SK-N-SH (cell line): ENCODE data around the gene RAB7A. TPM values are rescaled to one million over a fixed set of nuclear protein-coding genes. Genes with fewer than 3 reads are reported as not detected.

Experiments used
- CTCF ChIA-PET: fragments of 300-600, 350-600 bp; formaldehyde crosslinking; extraction: SDS; loops from one replicate; lab custom pipeline; 2021; lab: Yijun Ruan, JAX
- POLR2A ChIA-PET: fragments of 350-600 bp; sonication (Branson Sonifier 250); formaldehyde crosslinking; extraction: SDS; loops from one replicate; lab custom pipeline; 2020; ENCODE audit warnings: antibody characterized with exemption, inconsistent platforms; lab: Yijun Ruan, JAX
- DNase-seq: peaks from one replicate; pipeline ENCODE4 v3.0.0; 2012
- H2AFZ ChIP-seq: fragments of 200-600 bp; sonication (generic); 2 replicates; pipeline ENCODE4 v1.8.1; 2016; ENCODE audit warnings: antibody characterized with exemption, mild to moderate bottlenecking, low read depth
- H3F3A ChIP-seq: fragments of 200-600 bp; sonication (generic); replicated peaks from 2 replicates; pipeline ENCODE3; 2016; ENCODE audit warnings: antibody characterized with exemption, mild to moderate bottlenecking; ENCODE audit not compliant: insufficient read depth
- H3K27ac ChIP-seq, 2 experiments: fragments of 200-500 bp in 1 of 2; fragments of 200-600 bp in 1 of 2; sonication (Bioruptor generic) in 1 of 2; sonication (generic), shearing (Covaris generic) in 1 of 2; 2 replicates each; pipeline versions ENCODE4 v1.5.1 to v1.6.1; 2014 to 2016; ENCODE audit warnings: low read depth in 2 of 2, inconsistent platforms in 1 of 2, low read length in 1 of 2, mild to moderate bottlenecking in 1 of 2, mixed read lengths in 1 of 2
- H3K27me3 ChIP-seq: fragments of 200-600 bp; sonication (generic), shearing (Covaris generic); 2 replicates; pipeline ENCODE4 v1.6.1; 2016; ENCODE audit warnings: mixed run types; ENCODE audit not compliant: insufficient read depth
- H3K36me3 ChIP-seq, 2 experiments: fragments of 200-500 bp in 1 of 2; fragments of 200-600 bp in 1 of 2; sonication (Bioruptor generic) in 1 of 2; sonication (generic) in 1 of 2; replicated peaks in 1 of 2; 2 replicates each; pipeline versions ENCODE3 to v1.5.1; 2014 to 2016; ENCODE audit warnings: low read length in 1 of 2, mild to moderate bottlenecking in 1 of 2; ENCODE audit not compliant: insufficient read depth in 2 of 2, control insufficient read depth in 1 of 2
- H3K4me1 ChIP-seq, 2 experiments: fragments of 200-500 bp in 1 of 2; fragments of 200-600 bp in 1 of 2; sonication (Bioruptor generic) in 1 of 2; sonication (generic), shearing (Covaris generic) in 1 of 2; 2 replicates each; pipeline versions ENCODE4 v1.5.1 to v1.6.1; 2014 to 2016; ENCODE audit warnings: low read depth in 1 of 2, low read length in 1 of 2, mixed run types in 1 of 2; ENCODE audit not compliant: insufficient read depth in 2 of 2, control insufficient read depth in 1 of 2
- H3K4me2 ChIP-seq: fragments of 200-600 bp; sonication (generic), shearing (Covaris generic); 2 replicates; pipeline ENCODE4 v1.6.1; 2017; ENCODE audit warnings: mixed run types
- H3K4me3 ChIP-seq, 2 experiments: fragments of 200-500 bp in 1 of 2; fragments of 200-600 bp in 1 of 2; sonication (Bioruptor generic) in 1 of 2; sonication (generic), shearing (Covaris generic) in 1 of 2; 2 replicates each; pipeline versions ENCODE4 v1.5.1 to v1.8.1; 2014 to 2016; ENCODE audit warnings: low read depth in 2 of 2, inconsistent platforms in 1 of 2, low read length in 1 of 2, mild to moderate bottlenecking in 1 of 2, mixed read lengths in 1 of 2, moderate library complexity in 1 of 2
- H3K79me2 ChIP-seq: fragments of 200-600 bp; sonication (generic); 2 replicates; pipeline ENCODE4 v1.8.1; 2017; ENCODE audit warnings: mild to moderate bottlenecking; ENCODE audit not compliant: insufficient read depth
- H3K9ac ChIP-seq: fragments of 200-600 bp; sonication (generic); 2 replicates; pipeline ENCODE4 v1.6.1; 2017; ENCODE audit warnings: mixed run types
- H3K9me2 ChIP-seq: fragments of 200-600 bp; sonication (generic); 2 replicates; pipeline ENCODE4 v1.6.1; 2017; ENCODE audit warnings: mixed run types
- H3K9me3 ChIP-seq: fragments of 200-600 bp; sonication (generic); 2 replicates; pipeline ENCODE4 v1.6.1; 2017; ENCODE audit warnings: mixed run types, mild to moderate bottlenecking, moderate library complexity
- H4K20me1 ChIP-seq: fragments of 200-600 bp; sonication (generic); 2 replicates; pipeline ENCODE4 v1.6.1; 2017; ENCODE audit warnings: mild to moderate bottlenecking, mixed run types; ENCODE audit not compliant: insufficient read depth
- EP300 ChIP-seq, 2 experiments: IDR thresholded peaks; 2 replicates each; pipeline versions ENCODE4 v1.4.0 to v1.6.1; 2012; ENCODE audit warnings: borderline replicate concordance in 1 of 2, low read depth in 1 of 2, low read length in 1 of 2
- FOXM1 ChIP-seq: IDR thresholded peaks from 2 replicates; pipeline ENCODE4 v1.4.0; 2012; ENCODE audit warnings: low read depth, mild to moderate bottlenecking
- JUND ChIP-seq: IDR thresholded peaks from 2 replicates; pipeline ENCODE4 v1.4.0; 2012
- MEF2A ChIP-seq: IDR thresholded peaks from 2 replicates; pipeline ENCODE4 v1.4.0; 2012; ENCODE audit warnings: low read depth, borderline replicate concordance
- MXI1 ChIP-seq: IDR thresholded peaks from 2 replicates; pipeline ENCODE4 v1.6.1; 2012; ENCODE audit warnings: mild to moderate bottlenecking, low read depth, low read length, improper control_type of control experiment
- PBX3 ChIP-seq: IDR thresholded peaks from 2 replicates; pipeline ENCODE4; 2012
- RAD21 ChIP-seq: IDR thresholded peaks from 2 replicates; pipeline ENCODE4 v1.6.1; 2012; ENCODE audit warnings: mild to moderate bottlenecking, low read length
- RCOR1 ChIP-seq: fragments of 150-350 bp; IDR thresholded peaks from 2 replicates; pipeline ENCODE4 v1.6.1; 2017; ENCODE audit warnings: antibody characterized with exemption, low read length
- REST ChIP-seq: IDR thresholded peaks from 2 replicates; pipeline ENCODE4 v1.6.1; 2012; ENCODE audit warnings: mild to moderate bottlenecking, low read depth, low read length, moderate library complexity
- TCF12 ChIP-seq: IDR thresholded peaks from 2 replicates; pipeline ENCODE4 v1.4.0; 2012
- USF2 ChIP-seq: fragments of 150-350 bp; IDR thresholded peaks from 2 replicates; pipeline ENCODE4 v1.6.1; 2017; ENCODE audit warnings: antibody characterized with exemption, low read length, low read depth, borderline replicate concordance
- YY1 ChIP-seq: IDR thresholded peaks from 2 replicates; pipeline ENCODE4 v1.4.0; 2012; ENCODE audit warnings: low read depth, mild to moderate bottlenecking
- WGBS: methylation state at CpG from one replicate; pipeline ENCODE4 v1.1.6; 2017; ENCODE audit warnings: low lambda C conversion rate; 5-methylcytosine and 5-hydroxymethylcytosine counted together
- polyA plus RNA-seq, 3 experiments: library from polyadenylated mRNA; depleted of rRNA; stranded (reverse); fragments of >200 nt; gene quantifications; 2 replicates each; pipeline ENCODE4 v1.2.3, GENCODE V29; 2012

The RAB7A gene
- polyA plus RNA-seq, 1 of the 3 experiments (the other 2 are of a cell fraction): 271 TPM

GRCh38 chr3:128813097-128813496, 87.1 kb downstream of the RAB7A start:
- H2AFZ ChIP-seq: no peak overlapping the region
- 100% methylated on average over 6 of the region's 8 CpGs for WGBS
- POLR2A ChIA-PET: interaction anchor here (0.9 kb wide), 1 partner anchor 66 kb away, joined by 3 read pairs; the partner anchor contains the start of gene ACAD9
- no peak overlapping the region for H3K4me2 ChIP-seq
- H3K9ac ChIP-seq: no peak overlapping the region
- H3K9me2 ChIP-seq: no peaks in the 10 kb centered on the region
- H4K20me1 ChIP-seq: no peaks in the 10 kb centered on the region
- H3K4me1 ChIP-seq: no peaks in the 10 kb centered on the region
- no peak for TF ChIP-seq MEF2A
- no peak overlapping the region for H3K4me3 ChIP-seq
- H3K36me3 ChIP-seq: peaks cover 45 to 61% of the 10 kb centered on the region in 2 experiments
- H3K79me2 ChIP-seq: no peaks in the 10 kb centered on the region; the same call in 1 of the 2 replicates
- H3F3A ChIP-seq: no peaks in the 10 kb centered on the region
- DNase-seq: no peak
- H3K27ac ChIP-seq: no peak overlapping the region; a peak in 1 of 4 replicates
- no peaks in the 10 kb centered on the region for H3K9me3 ChIP-seq
- H3K27me3 ChIP-seq: no peaks in the 10 kb centered on the region
- CTCF ChIA-PET: interaction anchor here (0.8 to 3.1 kb wide), 4 partner anchors 18 to 195 kb away, joined by 3 to 17 read pairs (median 6); no protein-coding TSS in a partner anchor

- Histone ChIP-seq H3F3A (no peaks in the 10 kb centered on the region), H3K36me3 (peaks cover 45 to 65% of the 10 kb centered on the region in 2 experiments)
Measured at GRCh38 chr3:128814060-128814459, 88.1 kb downstream of the RAB7A start.

GRCh38 chr3:128814519-128815317, 88.7 kb downstream of the RAB7A start:
- Histone ChIP-seq H3K27ac (no peak overlapping the region), H3K4me1 (no peaks in the 10 kb centered on the region), H3K4me3 (no peak overlapping the region), H3K9me3 (no peaks in the 10 kb centered on the region), H4K20me1 (no peaks in the 10 kb centered on the region), H3F3A (peaks cover 3% of the 10 kb centered on the region), H3K9me2 (no peaks in the 10 kb centered on the region), H2AFZ (no peak overlapping the region), H3K27me3 (no peaks in the 10 kb centered on the region), H3K9ac (no peak overlapping the region), H3K36me3 (peaks cover 48 to 63% of the 10 kb centered on the region in 2 experiments), H3K4me2 (no peak overlapping the region), H3K79me2 (no peaks in the 10 kb centered on the region; the same call in 1 of the 2 replicates)
- no peak for TF ChIP-seq FOXM1
- TF ChIP-seq USF2: no peak
- TF ChIP-seq RAD21: no peak
- no peak for TF ChIP-seq JUND
- TF ChIP-seq TCF12: no peak
- no peak for TF ChIP-seq PBX3
- no peak for TF ChIP-seq MXI1
- no peak for TF ChIP-seq YY1
- TF ChIP-seq RCOR1: no peak
- TF ChIP-seq REST: no peak
- CTCF ChIA-PET: interaction anchor here (1.0 kb wide), 1 partner anchor 19 kb away, joined by 4 read pairs; no protein-coding TSS in a partner anchor
- 95% methylated on average over 8 of the region's 8 CpGs for WGBS
- POLR2A ChIA-PET: no interaction called here
- no peak for DNase-seq

More at GRCh38 chr3:128814060-128814459, 88.1 kb downstream of the RAB7A start:
- Histone ChIP-seq H2AFZ (no peak overlapping the region), H4K20me1 (no peaks in the 10 kb centered on the region), H3K79me2 (no peaks in the 10 kb centered on the region; the same call in 1 of the 2 replicates), H3K27ac (no peak overlapping the region), H3K9me2 (no peaks in the 10 kb centered on the region), H3K4me1 (no peaks in the 10 kb centered on the region), H3K4me2 (no peak overlapping the region), H3K9ac (no peak overlapping the region), H3K9me3 (no peaks in the 10 kb centered on the region), H3K4me3 (no peak overlapping the region), H3K27me3 (no peaks in the 10 kb centered on the region)
- TF ChIP-seq EP300 (IDR thresholded peaks at IDR 0.05; ENCODE audit: borderline replicate concordance in 1 of 2, low read depth in 1 of 2, low read length in 1 of 2) (no peak), YY1 (no peak)
- no peak for DNase-seq
- POLR2A ChIA-PET: no interaction called here
- CTCF ChIA-PET: no interaction called here
- 83% methylated on average over 5 of the region's 5 CpGs for WGBS
